AG04449 (cell line): Measurements from ENCODE around the gene FRMD1.

Experiments
- CTCF ChIA-PET: fragments of 350-600 bp; formaldehyde crosslinking; extraction: SDS; loops from one replicate; lab custom pipeline; 2021; ENCODE audit warnings: antibody characterized with exemption; lab: Yijun Ruan, JAX
- POLR2A ChIA-PET: fragments of 400-600, 350-600 bp; formaldehyde crosslinking; extraction: SDS; loops from one replicate; lab custom pipeline; 2020; ENCODE audit warnings: antibody characterized with exemption, inconsistent platforms; lab: Yijun Ruan, JAX
- DNase-seq: peaks from one replicate; pipeline ENCODE4 v3.0.0-alpha.2; 2010; ENCODE audit warnings: low read depth, low spot score
- H3K4me3 ChIP-seq: 2 replicates; pipeline ENCODE4 v1.5.1; 2011; ENCODE audit warnings: low read depth, mild to moderate bottlenecking, control low read depth, low read length
- TF ChIP-seq, protein P1 (sequence below): IDR thresholded peaks from one replicate; pipeline ENCODE4 v1.5.1; 2011; ENCODE audit warnings: mild to moderate bottlenecking, moderate library complexity, low read length, control low read depth, inconsistent platforms; ENCODE audit not compliant: insufficient read depth; ENCODE audit errors: missing control alignments

The FRMD1 gene

DNA sequence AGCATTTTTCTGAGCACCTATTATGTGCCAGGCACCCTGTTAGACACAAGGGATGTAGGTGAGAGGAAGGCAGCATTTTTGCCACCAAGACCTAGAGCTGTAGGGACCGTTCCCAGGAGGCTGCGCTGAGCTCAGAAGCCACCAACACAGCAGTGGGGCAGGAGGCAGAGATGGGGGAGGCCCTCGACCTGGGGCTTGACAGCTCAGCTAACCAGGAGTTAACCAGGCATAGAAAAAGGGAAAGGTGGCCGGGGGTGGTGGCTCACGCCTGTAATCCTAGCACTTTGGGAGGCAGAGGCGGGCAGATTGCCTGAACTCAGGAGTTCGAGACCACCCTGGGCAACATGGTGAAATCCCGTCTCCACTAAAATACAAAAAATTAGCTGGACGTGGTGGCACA is 52.1 kb downstream of the FRMD1 start:
- POLR2A ChIA-PET: no interaction called here
- no peak for DNase-seq
- CTCF ChIA-PET: no interaction called here
- TF ChIP-seq, protein P1, sequence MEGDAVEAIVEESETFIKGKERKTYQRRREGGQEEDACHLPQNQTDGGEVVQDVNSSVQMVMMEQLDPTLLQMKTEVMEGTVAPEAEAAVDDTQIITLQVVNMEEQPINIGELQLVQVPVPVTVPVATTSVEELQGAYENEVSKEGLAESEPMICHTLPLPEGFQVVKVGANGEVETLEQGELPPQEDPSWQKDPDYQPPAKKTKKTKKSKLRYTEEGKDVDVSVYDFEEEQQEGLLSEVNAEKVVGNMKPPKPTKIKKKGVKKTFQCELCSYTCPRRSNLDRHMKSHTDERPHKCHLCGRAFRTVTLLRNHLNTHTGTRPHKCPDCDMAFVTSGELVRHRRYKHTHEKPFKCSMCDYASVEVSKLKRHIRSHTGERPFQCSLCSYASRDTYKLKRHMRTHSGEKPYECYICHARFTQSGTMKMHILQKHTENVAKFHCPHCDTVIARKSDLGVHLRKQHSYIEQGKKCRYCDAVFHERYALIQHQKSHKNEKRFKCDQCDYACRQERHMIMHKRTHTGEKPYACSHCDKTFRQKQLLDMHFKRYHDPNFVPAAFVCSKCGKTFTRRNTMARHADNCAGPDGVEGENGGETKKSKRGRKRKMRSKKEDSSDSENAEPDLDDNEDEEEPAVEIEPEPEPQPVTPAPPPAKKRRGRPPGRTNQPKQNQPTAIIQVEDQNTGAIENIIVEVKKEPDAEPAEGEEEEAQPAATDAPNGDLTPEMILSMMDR: no peak
- no peak overlapping the region for H3K4me3 ChIP-seq

DNA sequence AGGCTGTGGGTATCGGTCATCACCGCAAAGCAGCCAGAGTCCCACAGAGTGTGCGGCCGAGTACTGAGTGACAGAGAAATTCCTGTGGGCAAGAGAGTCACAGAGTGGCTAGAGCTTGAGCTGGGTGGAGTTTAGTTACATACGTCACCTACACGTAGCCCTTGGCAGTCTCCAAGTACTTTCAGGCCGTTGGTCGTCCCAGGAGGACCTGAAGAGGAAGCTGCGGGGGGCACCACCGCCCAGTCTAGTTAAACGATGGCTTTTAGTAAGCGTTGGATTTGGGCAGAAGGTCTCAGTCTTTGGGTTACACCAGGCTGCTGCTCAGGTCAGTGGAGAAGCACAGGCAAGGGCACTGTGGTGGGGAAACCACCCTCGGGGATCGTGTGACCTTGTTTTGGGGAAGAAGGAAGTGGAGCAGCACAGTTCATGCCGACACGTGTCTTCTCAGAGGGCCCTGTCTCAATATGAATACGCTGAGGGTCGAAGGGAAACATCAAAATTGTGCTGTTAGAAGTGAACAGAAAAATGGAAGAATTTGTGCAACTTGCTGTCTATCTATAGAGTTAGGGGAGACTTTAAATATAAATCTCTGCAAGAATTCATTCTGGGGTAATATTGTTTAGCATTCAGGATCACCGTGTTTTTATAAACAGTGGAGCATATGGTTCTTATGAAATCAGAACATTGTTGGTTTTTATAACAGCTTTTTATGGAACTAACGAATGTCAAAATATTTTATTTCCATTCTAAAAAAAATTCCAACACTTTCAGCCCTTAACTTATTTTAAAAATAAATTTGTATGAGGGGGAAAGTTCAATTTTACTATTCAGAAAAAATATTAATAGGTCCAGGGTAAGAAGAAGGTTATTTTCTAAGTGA is 52.9 kb downstream of the FRMD1 start:
- H3K4me3 ChIP-seq: no peak overlapping the region
- ChIA-PET POLR2A (no interaction called here), CTCF (no interaction called here)
- TF ChIP-seq, protein P1: no peak
- no peak for DNase-seq

DNA sequence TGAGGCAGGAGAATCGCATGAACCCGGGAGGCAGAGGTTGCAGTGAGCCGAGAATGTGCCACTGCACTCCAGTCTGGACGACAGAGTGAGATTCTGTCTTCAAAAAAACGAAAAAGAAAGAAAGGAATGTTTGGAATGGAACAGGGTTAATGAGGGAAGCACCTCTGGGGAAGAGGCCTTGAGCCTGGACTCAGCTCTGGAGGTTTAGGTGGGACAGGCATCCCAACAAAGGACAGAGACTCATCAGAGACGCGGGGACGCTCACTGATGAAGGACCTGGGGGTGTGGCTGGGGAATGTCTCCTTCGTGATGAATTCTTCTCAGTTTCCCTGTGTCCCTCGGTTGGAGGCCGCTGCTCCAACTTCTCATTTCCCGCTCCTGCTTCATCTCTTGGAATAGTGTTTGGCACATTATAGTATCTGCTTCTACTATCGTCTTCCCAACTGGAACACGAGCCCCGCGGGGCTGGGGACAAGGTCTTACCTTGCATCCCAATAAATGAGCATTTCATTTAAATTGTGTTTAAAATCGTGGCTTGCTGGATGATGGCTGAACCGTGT is 54.0 kb downstream of the FRMD1 start:
- DNase-seq: no peak
- H3K4me3 ChIP-seq: no peak overlapping the region
- TF ChIP-seq, protein P1: no peak
- POLR2A ChIA-PET: no interaction called here
- CTCF ChIA-PET: no interaction called here

DNA sequence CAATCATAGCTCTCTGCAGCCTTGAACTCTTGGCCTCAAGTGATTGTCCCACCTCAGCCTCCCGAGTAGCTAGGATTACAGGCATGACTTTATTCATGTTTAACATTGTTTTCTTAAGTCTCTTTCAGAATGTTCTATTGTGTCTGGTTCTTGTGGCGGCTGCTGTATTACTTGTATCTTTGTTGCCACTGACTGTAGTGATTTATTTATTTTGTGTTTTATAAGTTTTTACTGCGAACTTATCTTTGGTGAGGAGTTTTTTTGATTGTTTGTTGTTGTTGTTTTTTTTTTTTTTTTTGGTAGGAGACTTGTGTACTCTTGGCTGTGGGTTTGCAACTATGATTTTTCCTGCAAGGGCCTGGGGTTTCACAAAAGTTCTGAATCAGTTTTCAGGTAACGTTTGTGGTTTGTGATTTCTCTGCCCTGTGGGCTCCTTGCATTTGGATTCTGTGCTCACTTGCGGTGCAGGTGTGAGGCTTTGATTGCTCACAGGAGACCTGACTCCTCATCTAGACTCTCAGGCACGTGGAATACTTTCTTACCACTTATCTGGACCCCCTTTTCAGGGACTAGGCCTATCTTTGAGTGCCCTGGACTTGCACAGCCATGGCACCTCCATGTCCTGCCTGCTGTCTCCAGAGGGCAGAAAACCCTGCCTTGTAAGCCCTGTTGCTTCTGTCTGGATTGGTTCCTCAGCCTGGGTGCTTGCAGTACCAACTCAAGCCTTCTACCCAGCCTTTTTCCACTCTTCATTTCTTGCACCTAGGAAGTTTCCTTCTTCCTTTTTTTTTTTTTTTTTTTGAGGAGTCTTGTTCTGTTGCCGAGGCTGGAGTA is 56.3 kb downstream of the FRMD1 start:
- DNase-seq: no peak
- H3K4me3 ChIP-seq: no peak overlapping the region
- CTCF ChIA-PET: no interaction called here
- POLR2A ChIA-PET: no interaction called here
- TF ChIP-seq, protein P1: no peak

DNA sequence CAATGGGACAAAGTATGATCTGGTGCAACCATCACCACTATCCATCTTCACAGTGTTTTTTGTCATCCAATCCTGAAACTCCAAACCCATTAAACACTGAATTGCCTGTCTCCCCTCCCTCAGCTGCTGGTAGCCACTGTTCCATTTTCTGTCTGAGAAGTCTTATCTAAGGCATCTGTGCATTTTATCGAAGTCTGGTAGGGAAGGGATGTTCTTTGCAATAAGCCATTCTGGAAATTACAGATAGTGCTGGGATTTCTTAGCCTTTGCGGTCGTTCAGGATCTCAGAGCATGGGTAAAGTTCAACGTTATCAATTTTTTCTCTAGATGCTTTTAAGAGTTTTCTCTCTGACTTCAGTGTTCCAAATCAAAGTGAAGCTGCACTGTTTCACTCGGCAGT is 57.4 kb downstream of the FRMD1 start:
- TF ChIP-seq, protein P1: no peak
- no peak for DNase-seq
- ChIA-PET CTCF (no interaction called here), POLR2A (no interaction called here)
- H3K4me3 ChIP-seq: no peak overlapping the region

DNA sequence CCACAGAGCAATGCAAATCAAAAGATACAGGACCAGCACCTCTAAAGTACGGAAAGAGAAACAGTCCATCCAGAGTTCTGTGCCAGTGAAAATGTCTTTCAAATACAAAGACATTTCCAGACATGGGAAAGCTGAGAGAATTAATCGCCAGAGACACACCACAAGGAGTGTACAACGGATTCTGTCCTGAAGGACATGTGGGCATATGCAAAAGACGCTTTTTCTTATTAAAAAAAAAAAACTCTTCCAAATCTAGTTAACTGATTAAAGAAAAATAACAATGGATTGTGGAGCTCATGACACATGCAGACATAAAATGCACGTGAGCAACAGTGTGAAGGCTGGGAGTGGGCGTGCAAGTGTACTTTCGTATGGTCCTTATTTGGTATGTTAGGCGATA is 58.8 kb downstream of the FRMD1 start:
- ChIA-PET POLR2A (no interaction called here), CTCF (interaction anchor here (0.9 to 1.2 kb wide), 2 partner anchors 12 to 14 kb away, joined by 3 to 5 read pairs; no protein-coding TSS in a partner anchor)
- no peak for DNase-seq
- no peak overlapping the region for H3K4me3 ChIP-seq
- TF ChIP-seq, protein P1: no peak
